Kasumi-1 (cell line): Measurements from ENCODE around the gene TXNDC5.
"Not testable (repeated sequence)": the region's sequence is repeated elsewhere in the genome, so short reads cannot be mapped to it uniquely, and the experiment has no call there.

Experiments
- DNase-seq, 2 experiments: peaks; one replicate each; lab custom pipeline; 2025; lab: John Stamatoyannopoulos, UW

TXNDC5 gene

GRCh38 chr6:7914311-7914710 lies 3.7 kb upstream of the TXNDC5 start:
- no peak for DNase-seq

- DNase-seq: no peak
These were observed 2.3 kb upstream of the TXNDC5 start for GRCh38 chr6:7912736-7913517.

GRCh38 chr6:7912024-7912423 lies 1.4 kb upstream of the TXNDC5 start:
- DNase-seq: no peak

DNA sequence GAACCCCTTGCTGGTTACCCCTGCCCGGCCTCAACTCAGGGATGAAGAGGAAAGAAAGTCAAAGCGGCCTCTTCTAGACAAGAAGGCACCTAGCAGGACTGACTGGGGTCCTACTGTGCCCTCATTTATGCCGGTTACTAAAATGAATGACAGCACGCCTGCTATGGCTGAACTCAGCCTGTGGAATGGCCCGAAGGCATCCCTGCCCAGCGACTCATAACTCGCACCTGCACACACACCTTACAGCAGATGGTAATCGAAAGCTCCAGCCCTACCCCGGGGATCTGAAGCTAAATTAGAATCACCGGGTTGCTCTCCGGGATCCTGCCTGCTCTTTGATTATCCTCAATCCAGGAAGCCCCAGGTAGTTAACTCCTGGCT lies 747 bp upstream of the TXNDC5 start:
- DNase-seq: no peak

- DNase-seq: no peak
These were observed 312 bp downstream of the TXNDC5 start for GRCh38 chr6:7910298-7910653.

- DNase-seq: peak; percentile 14 to 26
These were observed 988 bp downstream of the TXNDC5 start for GRCh38 chr6:7909323-7910276.

DNA sequence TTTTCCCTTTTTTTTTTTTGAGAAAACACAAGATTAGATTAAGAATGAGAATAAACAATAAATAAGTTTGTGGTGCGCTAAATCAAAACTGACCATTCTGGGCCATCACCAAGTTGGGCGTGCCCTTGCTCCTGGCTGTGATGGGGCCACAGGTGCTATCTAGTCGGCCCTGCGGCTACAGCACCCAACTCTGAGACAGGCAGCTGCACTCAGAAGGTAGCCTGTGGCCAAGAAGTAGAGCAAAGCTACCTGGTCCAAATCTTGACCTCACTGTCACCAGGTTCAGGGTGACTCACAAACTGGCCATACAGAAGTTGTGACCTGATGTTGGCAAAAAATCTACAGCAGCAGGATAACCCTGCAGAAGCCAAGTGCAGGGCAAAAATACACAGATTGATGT lies 3.4 kb downstream of the TXNDC5 start:
- DNase-seq: no peak

- no peak for DNase-seq
These were observed 3.8 kb downstream of the TXNDC5 start for GRCh38 chr6:7906741-7907140.

- no peak for DNase-seq
These were observed 5.2 kb downstream of the TXNDC5 start for GRCh38 chr6:7905416-7905815.

DNA sequence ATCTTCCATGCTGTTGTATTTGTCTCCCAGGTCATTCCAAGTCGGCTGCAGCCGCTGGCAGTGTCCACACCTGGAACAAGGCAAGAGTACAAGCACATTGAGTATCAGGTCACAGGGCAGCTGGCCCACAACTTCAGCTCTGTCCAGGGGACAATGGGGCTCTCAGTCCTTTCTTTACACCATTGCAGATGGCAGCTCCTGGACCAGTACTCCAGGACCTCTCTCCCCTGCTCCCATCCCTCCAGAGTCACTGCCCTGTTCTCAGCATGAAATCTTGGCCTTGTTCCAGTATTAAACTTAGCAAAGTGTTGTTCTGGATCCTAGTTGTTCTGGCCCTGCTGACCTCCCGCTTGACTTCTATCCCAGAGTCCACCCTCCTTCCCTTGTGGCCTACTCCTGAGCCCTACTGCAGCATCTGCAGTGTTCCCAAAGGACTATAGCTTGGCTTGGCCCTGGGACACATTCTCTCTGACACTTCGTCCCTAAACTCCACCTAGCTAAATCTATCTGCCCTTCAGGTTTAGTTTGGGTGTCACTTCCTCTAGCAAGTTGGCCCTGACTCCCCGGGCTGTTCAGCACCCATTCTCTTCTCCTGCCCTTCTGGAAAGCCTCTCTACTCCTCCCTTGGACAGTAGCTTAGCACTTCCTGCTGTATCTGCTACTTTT lies 5.8 kb downstream of the TXNDC5 start:
- no peak for DNase-seq

- no peak for DNase-seq
These were observed 6.9 kb downstream of the TXNDC5 start for GRCh38 chr6:7903673-7904072.

DNA sequence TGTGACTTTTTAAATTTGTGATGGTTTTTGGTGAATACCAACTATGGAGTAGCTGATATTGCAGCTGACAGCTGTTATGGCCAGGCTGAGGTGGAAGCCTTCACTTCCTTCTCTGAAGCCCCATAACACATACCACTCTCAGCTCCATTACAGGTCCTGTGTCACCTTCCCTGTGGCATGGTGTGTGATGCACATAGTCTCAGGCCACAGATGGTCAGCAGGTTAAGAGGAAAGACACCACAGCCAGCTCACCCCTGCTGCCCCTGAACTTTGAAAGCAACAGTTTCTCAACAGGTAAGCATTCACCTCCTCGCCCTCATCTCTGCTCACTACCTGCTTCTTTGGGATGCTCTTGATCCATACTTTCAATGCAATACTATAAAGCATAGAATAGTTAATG lies 7.7 kb downstream of the TXNDC5 start:
- DNase-seq: no peak

DNA sequence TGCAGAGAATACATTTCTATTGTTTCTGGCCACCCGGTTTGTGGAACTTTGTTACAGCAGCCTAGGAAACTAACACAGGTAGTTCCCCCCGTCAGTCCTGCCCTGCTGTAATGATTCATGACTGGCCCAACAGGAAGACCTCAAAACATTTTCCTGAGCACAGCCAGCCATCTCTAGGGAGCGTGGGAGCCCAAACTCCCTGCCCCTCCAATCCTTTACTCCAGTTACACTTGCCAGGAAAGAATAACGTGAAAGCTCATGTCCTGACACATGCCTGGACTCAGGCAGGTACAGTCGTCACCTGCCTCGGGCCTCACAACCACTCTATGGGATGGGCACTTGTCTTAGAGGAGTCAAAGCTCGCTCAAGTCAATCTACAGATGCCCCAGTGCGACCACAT lies 8.4 kb downstream of the TXNDC5 start:
- DNase-seq: no peak

GRCh38 chr6:7901780-7902179 lies 8.8 kb downstream of the TXNDC5 start:
- DNase-seq: no peak

DNA sequence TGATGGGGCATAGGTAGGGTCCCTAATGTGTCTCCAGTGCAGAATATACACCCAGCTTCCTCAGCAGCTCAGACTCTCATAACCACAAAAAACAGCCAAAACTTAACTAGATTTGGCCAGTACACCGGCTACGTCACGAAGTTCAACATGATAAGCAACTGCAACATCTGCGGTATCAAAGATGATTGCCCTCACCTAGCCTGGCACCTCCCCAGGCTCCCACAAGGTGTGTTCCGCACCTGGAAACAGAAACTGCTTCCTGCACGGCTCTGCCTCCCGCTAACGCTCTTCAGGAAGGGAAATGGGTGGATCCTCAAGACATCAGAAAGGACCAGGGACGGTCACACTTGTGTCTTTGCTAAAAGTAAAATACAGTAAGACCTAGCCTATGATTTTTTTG lies 9.5 kb downstream of the TXNDC5 start:
- DNase-seq: no peak

- DNase-seq: no peak
These were observed 10.0 kb downstream of the TXNDC5 start for GRCh38 chr6:7900621-7901020.

- no peak for DNase-seq
These were observed 10.7 kb downstream of the TXNDC5 start for GRCh38 chr6:7899889-7900213.

DNA sequence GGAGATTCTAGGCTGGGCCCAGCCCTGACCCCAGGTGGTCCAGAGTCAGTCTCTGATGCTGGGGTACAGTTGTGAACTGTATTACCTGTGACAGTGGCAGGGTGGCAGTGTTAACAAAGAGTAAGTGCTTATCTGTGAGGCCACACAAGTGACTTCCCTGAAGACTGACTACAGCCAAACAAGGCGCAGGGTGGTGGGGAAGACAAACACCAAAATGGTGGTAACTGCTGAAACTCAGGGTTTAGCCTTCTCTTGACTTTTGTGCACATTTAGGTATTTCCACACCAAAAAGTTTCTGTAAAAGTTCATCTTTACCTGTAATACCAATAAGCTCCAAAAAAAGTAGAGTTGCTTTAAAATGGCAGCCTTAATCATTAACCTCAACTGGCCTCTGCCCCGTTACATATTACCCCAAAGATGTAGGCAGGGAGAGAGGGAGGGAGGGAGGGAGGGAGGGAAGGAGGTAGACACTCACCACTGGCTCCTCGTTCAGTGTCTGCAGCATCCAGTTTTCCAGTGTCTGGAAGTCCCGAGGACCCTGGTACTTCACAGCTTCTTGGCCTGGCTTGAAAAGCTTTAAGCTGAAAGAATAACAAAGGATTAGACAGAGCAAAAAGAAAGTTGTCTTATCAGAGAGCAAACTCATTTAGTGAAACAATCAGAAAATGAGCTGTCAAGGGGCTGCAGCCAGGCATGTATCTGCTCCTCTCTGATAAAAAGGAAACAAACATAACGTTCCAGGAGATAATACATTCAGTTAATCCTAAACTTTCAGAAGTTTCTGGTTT lies 11.3 kb downstream of the TXNDC5 start:
- peak in 1 of 2 experiments; percentile 3 for DNase-seq

- not testable (repeated sequence) for DNase-seq
These were observed 12.4 kb downstream of the TXNDC5 start for GRCh38 chr6:7898193-7898586.

- no peak for DNase-seq
These were observed 13.0 kb downstream of the TXNDC5 start for GRCh38 chr6:7897461-7898192.

- no peak for DNase-seq
These were observed 14.1 kb downstream of the TXNDC5 start for GRCh38 chr6:7896465-7896987.
